Mesenchymal stem cell (in vitro differentiated cells and primary cell): ENCODE data around the gene CENPVL2.
"Not testable (repeated sequence)": the region's sequence is repeated elsewhere in the genome, so short reads cannot be mapped to it uniquely, and the experiment has no call there.

Experiments
- DNase-seq: peaks from one replicate; pipeline ENCODE4 v3.0.0-alpha.2; 2013
- H2AFZ ChIP-seq: one replicate; pipeline ENCODE4 v1.6.1; 2013; ENCODE audit warnings: low read depth, mild to moderate bottlenecking, control low read depth, inconsistent platforms, low read length, moderate library complexity
- H2AK5ac ChIP-seq: 2 replicates; pipeline ENCODE4 v1.6.1; 2013; ENCODE audit warnings: low read length, moderate library complexity, mild to moderate bottlenecking, inconsistent platforms; ENCODE audit not compliant: severe bottlenecking
- H2BK120ac ChIP-seq: one replicate; pipeline ENCODE4 v1.6.1; 2013; ENCODE audit warnings: low read depth, mild to moderate bottlenecking, inconsistent platforms, low read length, moderate library complexity
- H2BK12ac ChIP-seq, 2 experiments: one replicate each; pipeline ENCODE4 v1.6.1; 2013; ENCODE audit warnings: inconsistent platforms in 2 of 2, low read length in 2 of 2, mild to moderate bottlenecking in 2 of 2, moderate library complexity in 2 of 2, control low read depth in 1 of 2
- H2BK15ac ChIP-seq: one replicate; pipeline ENCODE4 v1.6.1; 2013; ENCODE audit warnings: mild to moderate bottlenecking, low read depth, inconsistent platforms; ENCODE audit not compliant: poor library complexity, severe bottlenecking
- H2BK5ac ChIP-seq: 2 replicates; pipeline ENCODE4 v1.6.1; 2013; ENCODE audit warnings: low read depth, mild to moderate bottlenecking, low read length, control low read depth, inconsistent platforms; ENCODE audit not compliant: poor library complexity, severe bottlenecking
- H3K14ac ChIP-seq, 2 experiments: one replicate each; pipeline ENCODE4 v1.6.1; 2013; ENCODE audit warnings: inconsistent platforms in 2 of 2, low read length in 2 of 2, control low read depth in 1 of 2, mild to moderate bottlenecking in 1 of 2, moderate library complexity in 1 of 2
- H3K18ac ChIP-seq, 2 experiments: one replicate each; pipeline ENCODE4 v1.6.1; 2013; ENCODE audit warnings: inconsistent platforms in 2 of 2, low read length in 2 of 2, control low read depth in 1 of 2, low read depth in 1 of 2, mild to moderate bottlenecking in 1 of 2
- H3K23ac ChIP-seq, 2 experiments: one replicate each; pipeline ENCODE4 v1.6.1; 2013; ENCODE audit warnings: inconsistent platforms in 2 of 2, low read length in 2 of 2, mild to moderate bottlenecking in 2 of 2, moderate library complexity in 2 of 2, control low read depth in 1 of 2
- H3K27ac ChIP-seq: 2 replicates; pipeline ENCODE4 v1.5.1; 2013; ENCODE audit warnings: mild to moderate bottlenecking, moderate library complexity, low read length, control low read depth, inconsistent platforms; ENCODE audit not compliant: poor library complexity, severe bottlenecking
- H3K27me3 ChIP-seq, 2 experiments: 2 replicates each; pipeline versions ENCODE4 v1.6.1 to v1.7.0; 2013; ENCODE audit warnings: low read length in 2 of 2, mild to moderate bottlenecking in 2 of 2, moderate library complexity in 2 of 2, control low read depth in 1 of 2, inconsistent platforms in 1 of 2; ENCODE audit not compliant: control insufficient read depth in 1 of 2, insufficient read depth in 1 of 2
- H3K36me3 ChIP-seq, 2 experiments: 2 replicates each; pipeline versions ENCODE4 v1.6.1 to v1.7.0; 2013; ENCODE audit warnings: low read length in 2 of 2, control low read depth in 1 of 2, inconsistent platforms in 1 of 2, low read depth in 1 of 2, mild to moderate bottlenecking in 1 of 2; ENCODE audit not compliant: insufficient read depth in 2 of 2, control insufficient read depth in 1 of 2
- H3K4ac ChIP-seq, 2 experiments: one replicate each; pipeline ENCODE4 v1.6.1; 2013; ENCODE audit warnings: inconsistent platforms in 2 of 2, low read length in 2 of 2, mild to moderate bottlenecking in 2 of 2, moderate library complexity in 2 of 2, control low read depth in 1 of 2, low read depth in 1 of 2
- H3K4me1 ChIP-seq: 2 replicates; pipeline ENCODE4 v1.6.1; 2013; ENCODE audit warnings: low read depth, low read length, control low read depth; ENCODE audit not compliant: control insufficient read depth, insufficient read depth
- H3K4me2 ChIP-seq: 2 replicates; pipeline ENCODE4 v1.6.1; 2013; ENCODE audit warnings: low read length, mild to moderate bottlenecking, inconsistent platforms; ENCODE audit not compliant: poor library complexity, severe bottlenecking
- H3K4me3 ChIP-seq, 2 experiments: 2 replicates each; pipeline versions ENCODE4 v1.5.1 to v1.7.0; 2013; ENCODE audit warnings: low read length in 2 of 2, mild to moderate bottlenecking in 2 of 2, control low read depth in 1 of 2, low read depth in 1 of 2; ENCODE audit not compliant: insufficient read depth in 1 of 2
- H3K79me1 ChIP-seq: replicated peaks from 2 replicates; pipeline ENCODE4 v1.6.1; 2013; ENCODE audit warnings: mild to moderate bottlenecking, control low read depth, low read length, inconsistent platforms; ENCODE audit not compliant: poor library complexity, severe bottlenecking
- H3K9ac ChIP-seq: 2 replicates; pipeline ENCODE4 v1.7.0; 2013; ENCODE audit warnings: mild to moderate bottlenecking, low read length, moderate library complexity
- H3K9me3 ChIP-seq: 2 replicates; pipeline ENCODE4 v1.7.0; 2013; ENCODE audit warnings: mild to moderate bottlenecking, low read length; ENCODE audit not compliant: control insufficient read depth
- H4K8ac ChIP-seq: one replicate; pipeline ENCODE4 v1.6.1; 2013; ENCODE audit warnings: inconsistent platforms, mild to moderate bottlenecking, low read length, moderate library complexity
- H4K91ac ChIP-seq: one replicate; pipeline ENCODE4 v1.6.1; 2013; ENCODE audit warnings: mild to moderate bottlenecking, low read length, inconsistent platforms
- WGBS: methylation state at CpG from one replicate; pipeline ENCODE4 v1.1.7; 2013; ENCODE audit warnings: mixed read lengths; 5-methylcytosine and 5-hydroxymethylcytosine counted together

CENPVL2 gene

GRCh38 chrX:51665981-51666380 is 16.6 kb downstream of the CENPVL2 start:
- Histone ChIP-seq H3K14ac (no peak overlapping the region), H3K4me1 (no peaks in the 10 kb centered on the region), H2AK5ac (no peak overlapping the region), H2BK5ac (no peak overlapping the region), H3K4me2 (no peak overlapping the region), H3K23ac (no peak overlapping the region), H2BK15ac (no peak overlapping the region), H2AFZ (no peak overlapping the region), H4K8ac (no peak overlapping the region), H3K18ac (no peak overlapping the region), H3K79me1 (no peaks in the 10 kb centered on the region), H3K9me3 (no peaks in the 10 kb centered on the region), H2BK12ac (no peak overlapping the region), H3K27me3 (peaks cover 0 to 22% of the 10 kb centered on the region in 2 experiments), H3K4ac (no peak overlapping the region), H4K91ac (no peak overlapping the region), H3K27ac (no peak overlapping the region), H3K4me3 (no peak overlapping the region), H2BK120ac (no peak overlapping the region), H3K9ac (no peak overlapping the region), H3K36me3 (no peaks in the 10 kb centered on the region)
- 79% methylated on average over 2 of the region's 5 CpGs for WGBS
- DNase-seq, result no peak

- Histone ChIP-seq H3K36me3 (no peaks in the 10 kb centered on the region), H2BK5ac (no peak overlapping the region), H2BK120ac (no peak overlapping the region), H3K27me3 (peaks cover 0 to 48% of the 10 kb centered on the region in 2 experiments), H3K4me2 (no peak overlapping the region), H3K79me1 (no peaks in the 10 kb centered on the region), H2BK15ac (no peak overlapping the region), H3K9ac (no peak overlapping the region), H3K23ac (no peak overlapping the region), H3K27ac (no peak overlapping the region), H4K91ac (no peak overlapping the region), H3K9me3 (no peaks in the 10 kb centered on the region), H2AFZ (no peak overlapping the region), H3K18ac (no peak overlapping the region), H3K14ac (no peak overlapping the region), H4K8ac (no peak overlapping the region), H3K4me1 (no peaks in the 10 kb centered on the region), H2AK5ac (no peak overlapping the region), H2BK12ac (no peak overlapping the region), H3K4ac (no peak overlapping the region), H3K4me3 (no peak overlapping the region)
- DNase-seq, result no peak
- WGBS, result 97% methylated on average over 2 of the region's 2 CpGs
These were observed 39.3 kb downstream of the CENPVL2 start for GRCh38 chrX:51643377-51643776.

- WGBS, result 62% methylated on average over 13 of the region's 19 CpGs
- Histone ChIP-seq H2BK120ac (no peak overlapping the region), H2BK12ac (no peak overlapping the region), H3K27ac (no peak overlapping the region), H3K4me1 (no peaks in the 10 kb centered on the region), H3K23ac (no peak overlapping the region), H3K9ac (no peak overlapping the region), H3K4me3 (no peak overlapping the region), H2BK5ac (no peak overlapping the region), H2AK5ac (no peak overlapping the region), H2BK15ac (no peak overlapping the region), H3K4ac (no peak overlapping the region), H4K91ac (no peak overlapping the region), H3K14ac (no peak overlapping the region), H3K79me1 (no peaks in the 10 kb centered on the region), H3K9me3 (no peaks in the 10 kb centered on the region), H3K27me3 (peaks cover 0 to 65% of the 10 kb centered on the region in 2 experiments), H3K18ac (no peak overlapping the region), H2AFZ (no peak overlapping the region), H4K8ac (no peak overlapping the region), H3K4me2 (no peak overlapping the region), H3K36me3 (no peaks in the 10 kb centered on the region)
- DNase-seq, result peak; percentile 52
These were observed 41.1 kb downstream of the CENPVL2 start for GRCh38 chrX:51641421-51642021.

GRCh38 chrX:51636511-51636910 is 46.1 kb downstream of the CENPVL2 start:
- WGBS, result 91% methylated on average over 3 of the region's 7 CpGs
- H2AK5ac ChIP-seq, H3K4ac ChIP-seq: not testable (repeated sequence)

More at GRCh38 chrX:51636511-51636910, 46.1 kb downstream of the CENPVL2 start:
- H3K9ac ChIP-seq, H3K36me3 ChIP-seq, H3K14ac ChIP-seq, H3K79me1 ChIP-seq, DNase-seq, H3K9me3 ChIP-seq, H3K23ac ChIP-seq, H4K8ac ChIP-seq, H2AFZ ChIP-seq, H3K4me1 ChIP-seq, H3K27ac ChIP-seq, H3K4me3 ChIP-seq, H3K4me2 ChIP-seq, H2BK12ac ChIP-seq, H2BK15ac ChIP-seq, H2BK5ac ChIP-seq, H2BK120ac ChIP-seq, H4K91ac ChIP-seq, H3K18ac ChIP-seq: not testable (repeated sequence)
- peaks cover 0 to 56% of the 10 kb centered on the region in 2 experiments for H3K27me3 ChIP-seq
